ENCODE data around the gene FBXW7. TPM values are rescaled to one million over a fixed set of nuclear protein-coding genes. Genes with fewer than 3 reads are reported as not detected.
A peak's percentile ranks its signal among the peaks of the same experiment; 100 is the strongest.

FBXW7 gene
- total RNA-seq, 6 experiments from 2014 or later: 12.9 to 25.5 (median 17.6) TPM

DNA sequence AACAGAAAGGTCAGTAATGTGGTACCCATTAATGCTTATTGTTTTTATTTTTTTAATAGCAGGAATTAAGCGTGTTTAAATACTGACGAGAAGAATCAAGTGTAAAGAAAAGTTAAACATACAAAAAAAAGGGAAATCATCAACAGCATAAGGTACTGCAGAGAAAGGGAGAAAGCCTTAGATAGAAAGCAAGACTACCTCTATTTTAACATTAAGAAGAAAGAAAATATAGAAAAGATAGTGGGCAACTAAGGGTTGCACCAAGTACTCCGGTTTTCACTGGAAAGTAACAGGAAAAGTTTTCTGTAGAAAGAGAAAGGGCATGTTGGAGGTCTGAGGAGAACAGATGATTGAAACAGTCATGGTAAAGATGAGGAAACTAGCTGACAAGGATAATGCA is 41.9 kb downstream of the FBXW7 start:
- no peak for TF ChIP-seq POLR2A (IDR thresholded peaks at IDR 0.05)
- TF ChIP-seq, protein P1, sequence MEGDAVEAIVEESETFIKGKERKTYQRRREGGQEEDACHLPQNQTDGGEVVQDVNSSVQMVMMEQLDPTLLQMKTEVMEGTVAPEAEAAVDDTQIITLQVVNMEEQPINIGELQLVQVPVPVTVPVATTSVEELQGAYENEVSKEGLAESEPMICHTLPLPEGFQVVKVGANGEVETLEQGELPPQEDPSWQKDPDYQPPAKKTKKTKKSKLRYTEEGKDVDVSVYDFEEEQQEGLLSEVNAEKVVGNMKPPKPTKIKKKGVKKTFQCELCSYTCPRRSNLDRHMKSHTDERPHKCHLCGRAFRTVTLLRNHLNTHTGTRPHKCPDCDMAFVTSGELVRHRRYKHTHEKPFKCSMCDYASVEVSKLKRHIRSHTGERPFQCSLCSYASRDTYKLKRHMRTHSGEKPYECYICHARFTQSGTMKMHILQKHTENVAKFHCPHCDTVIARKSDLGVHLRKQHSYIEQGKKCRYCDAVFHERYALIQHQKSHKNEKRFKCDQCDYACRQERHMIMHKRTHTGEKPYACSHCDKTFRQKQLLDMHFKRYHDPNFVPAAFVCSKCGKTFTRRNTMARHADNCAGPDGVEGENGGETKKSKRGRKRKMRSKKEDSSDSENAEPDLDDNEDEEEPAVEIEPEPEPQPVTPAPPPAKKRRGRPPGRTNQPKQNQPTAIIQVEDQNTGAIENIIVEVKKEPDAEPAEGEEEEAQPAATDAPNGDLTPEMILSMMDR (IDR thresholded peaks at IDR 0.05): no peak
- no peak for ATAC-seq
- WGBS (ENCODE audit: insufficient coverage, low coverage, low lambda C conversion rate, missing lambda C conversion rate): 89% methylated on average over 3 of the region's 3 CpGs
- no peak overlapping the region for H3K4me3 ChIP-seq
- no peaks in the 10 kb centered on the region for H3K27me3 ChIP-seq
- no peaks in the 10 kb centered on the region for H3K9me3 ChIP-seq
- no peak overlapping the region for H3K27ac ChIP-seq
- no peak for DNase-seq
- intact Hi-C loops (cut with DNase I): no loop called here
- H3K4me1 ChIP-seq: peaks cover 0 to 11% (median 0%) of the 10 kb centered on the region in 4 donors
- no peaks in the 10 kb centered on the region for H3K36me3 ChIP-seq

DNA sequence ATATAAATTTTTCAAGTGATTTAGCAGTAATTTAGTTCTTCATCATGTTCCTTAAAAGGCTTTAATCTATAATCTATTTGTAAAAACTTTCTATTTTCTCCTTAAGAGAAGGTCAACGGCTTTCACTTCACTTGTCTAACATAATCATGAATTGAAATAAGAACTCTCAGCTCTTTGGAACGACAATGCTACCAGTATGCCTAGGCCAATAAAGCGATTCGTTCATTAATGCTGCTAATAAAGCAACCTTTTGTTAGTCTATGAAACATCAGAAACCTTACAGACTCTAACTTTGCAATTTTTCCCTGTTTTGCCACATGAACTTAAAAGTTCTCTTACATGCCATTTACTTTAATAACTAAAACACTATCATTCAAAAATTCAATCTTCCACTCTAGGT is 47.6 kb downstream of the FBXW7 start:
- TF ChIP-seq, protein P1 (IDR thresholded peaks at IDR 0.05): no peak
- TF ChIP-seq POLR2A (IDR thresholded peaks at IDR 0.05): no peak

DNA sequence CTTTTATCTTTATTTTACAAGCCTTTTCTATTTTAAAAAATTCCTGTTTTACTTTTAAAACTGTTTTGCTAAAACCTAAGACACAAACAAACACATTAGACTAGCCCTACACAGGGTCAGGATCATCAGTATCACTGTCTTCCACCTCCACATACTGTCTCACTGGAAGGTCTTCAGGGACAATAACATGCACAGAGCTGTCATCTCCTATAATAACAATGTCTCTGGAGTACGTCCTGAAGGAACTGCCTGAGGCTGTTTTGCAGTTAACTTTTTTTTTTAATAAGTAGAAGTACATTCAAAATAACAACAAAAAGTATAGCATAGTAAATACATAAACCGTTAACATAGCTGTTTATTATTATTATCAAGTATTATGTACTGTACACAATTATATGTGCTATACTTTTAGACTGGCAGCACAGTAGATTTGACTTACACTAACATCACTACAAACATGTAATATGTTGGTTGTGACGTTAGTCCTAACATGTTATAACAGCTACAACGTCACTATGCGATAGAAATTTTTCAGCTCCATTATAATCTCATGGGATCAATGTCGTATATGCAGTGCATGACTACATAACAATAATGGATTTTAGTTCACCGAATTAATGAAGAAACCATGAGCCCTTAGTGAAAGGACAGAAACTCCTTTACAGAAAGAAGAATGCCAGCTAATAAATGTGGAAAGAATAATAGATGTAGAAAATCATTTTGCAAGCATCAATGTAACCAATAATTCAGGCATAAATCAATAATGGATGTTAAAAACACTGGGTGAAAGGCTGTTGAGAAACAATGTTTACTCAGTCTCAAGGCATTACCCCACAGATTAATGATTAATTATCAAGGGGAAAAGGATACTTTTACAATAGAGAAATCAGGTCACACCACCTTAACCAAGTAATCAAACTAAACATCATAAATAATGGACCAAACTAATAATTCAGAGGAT is 49.2 kb downstream of the FBXW7 start:
- Histone ChIP-seq H3K9me3 (no peaks in the 10 kb centered on the region), H3K4me3 (peak overlapping the region in 2 of 3 donors; percentile 4 to 9), H3K27ac (peak overlapping the region; percentile 28 to 88 (median 81)), H3K36me3 (no peaks in the 10 kb centered on the region), H3K4me1 (peaks cover 0 to 26% (median 2%) of the 10 kb centered on the region in 4 donors), H3K27me3 (no peaks in the 10 kb centered on the region)
- intact Hi-C loops (cut with DNase I): no loop called here
- WGBS (ENCODE audit: insufficient coverage, low coverage, low lambda C conversion rate, missing lambda C conversion rate): 28% methylated on average over 7 of the region's 7 CpGs
- DNase-seq (no peak), ATAC-seq (peak; percentile 56 to 74 (median 60))
- TF ChIP-seq, protein P1 (IDR thresholded peaks at IDR 0.05): no peak
- no peak for TF ChIP-seq POLR2A (IDR thresholded peaks at IDR 0.05)

More for the DNA sequence above, 47.6 kb downstream of the FBXW7 start:
- DNase-seq (no peak), ATAC-seq (no peak)
- Histone ChIP-seq H3K4me1 (peaks cover 0 to 25% (median 2%) of the 10 kb centered on the region in 4 donors), H3K4me3 (no peak overlapping the region), H3K27ac (peak overlapping the region in 1 of 3 donors; percentile 16), H3K9me3 (no peaks in the 10 kb centered on the region), H3K27me3 (no peaks in the 10 kb centered on the region), H3K36me3 (no peaks in the 10 kb centered on the region)
- intact Hi-C loops (cut with DNase I): no loop called here
- 54% methylated on average over 4 of the region's 4 CpGs for WGBS (ENCODE audit: insufficient coverage, low coverage, low lambda C conversion rate, missing lambda C conversion rate)

DNA sequence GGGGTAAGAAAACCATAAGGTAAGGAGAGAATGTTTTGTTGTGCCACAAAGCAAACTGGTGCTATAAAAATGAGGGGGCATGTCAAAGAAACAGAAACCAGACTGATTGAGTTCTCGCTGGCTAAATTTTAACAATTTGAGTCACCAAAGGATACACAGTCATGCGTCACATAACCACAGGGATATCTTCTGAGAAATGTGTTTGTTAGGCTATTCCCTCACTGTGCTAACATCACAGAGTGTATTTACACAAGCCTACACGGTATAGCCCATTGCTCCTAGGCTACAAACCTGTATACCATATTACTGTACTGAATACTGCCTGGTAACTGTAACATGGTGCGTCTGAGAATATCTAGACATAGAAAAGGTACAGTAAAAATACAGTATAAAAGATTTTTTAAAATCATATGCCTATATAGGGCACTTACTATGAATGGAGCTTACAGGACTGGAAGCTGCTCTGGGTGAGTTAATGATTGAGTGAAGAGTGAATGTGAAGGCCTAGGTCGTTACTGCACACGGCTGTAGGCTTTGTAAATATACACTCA is 50.1 kb downstream of the FBXW7 start:
- Histone ChIP-seq H3K27me3 (no peaks in the 10 kb centered on the region), H3K4me3 (peak overlapping the region in 2 of 3 donors; percentile 4 to 31), H3K4me1 (peaks cover 0 to 35% (median 4%) of the 10 kb centered on the region in 4 donors), H3K27ac (peak overlapping the region; percentile 53 to 88 (median 81)), H3K36me3 (no peaks in the 10 kb centered on the region), H3K9me3 (no peaks in the 10 kb centered on the region)
- DNase-seq (no peak), ATAC-seq (peak; percentile 86 to 98 (median 92))
- TF ChIP-seq POLR2A (IDR thresholded peaks at IDR 0.05): peak; percentile 37
- TF ChIP-seq, protein P1 (IDR thresholded peaks at IDR 0.05): no peak
- intact Hi-C loops (cut with DNase I): no loop called here
- WGBS (ENCODE audit: insufficient coverage, low coverage, low lambda C conversion rate, missing lambda C conversion rate): 24% methylated on average over 6 of the region's 6 CpGs
